ENCODE measurements around the gene BTNL9.
"Not testable (repeated sequence)": the region's sequence is repeated elsewhere in the genome, so short reads cannot be mapped to it uniquely, and the experiment has no call there.

BTNL9 gene

GRCh38 chr5:181043285-181044092 lies 3.4 kb downstream of the BTNL9 start:
- DNase-seq, result no peak

- no peak for DNase-seq
Measured at GRCh38 chr5:181044093-181044599, 4.1 kb downstream of the BTNL9 start.

DNA sequence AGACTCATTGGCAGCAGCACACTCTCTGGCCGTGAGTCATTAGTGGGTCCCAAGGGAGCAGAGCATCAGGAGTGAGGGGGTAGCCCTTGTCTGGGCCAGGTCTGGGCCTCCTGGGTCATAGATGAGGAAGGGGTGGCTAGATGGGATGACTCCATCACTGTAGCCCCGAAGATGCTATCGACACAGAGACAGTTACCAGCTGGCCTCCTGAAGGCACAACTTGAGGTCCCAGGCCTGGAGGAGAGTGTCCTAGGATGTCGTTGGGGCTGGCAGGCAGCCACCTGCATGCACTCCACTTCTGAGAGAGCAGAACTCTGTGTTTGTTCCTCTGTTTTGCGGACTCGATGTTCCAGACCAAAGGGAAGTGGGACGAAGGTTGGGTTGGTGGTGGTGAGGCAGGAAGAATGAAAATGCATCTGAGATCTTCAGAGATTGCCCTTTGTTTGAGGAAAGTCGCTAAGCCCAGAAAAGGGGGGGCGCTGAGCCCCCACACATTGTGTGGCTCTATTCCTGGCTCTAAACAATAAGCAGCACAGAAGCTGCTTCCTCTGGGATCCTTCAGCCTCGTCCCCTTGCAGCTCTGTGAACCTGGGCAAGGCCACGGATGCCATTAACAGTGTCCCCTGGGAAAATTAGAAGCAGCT lies 4.7 kb downstream of the BTNL9 start:
- DNase-seq, result no peak

DNA sequence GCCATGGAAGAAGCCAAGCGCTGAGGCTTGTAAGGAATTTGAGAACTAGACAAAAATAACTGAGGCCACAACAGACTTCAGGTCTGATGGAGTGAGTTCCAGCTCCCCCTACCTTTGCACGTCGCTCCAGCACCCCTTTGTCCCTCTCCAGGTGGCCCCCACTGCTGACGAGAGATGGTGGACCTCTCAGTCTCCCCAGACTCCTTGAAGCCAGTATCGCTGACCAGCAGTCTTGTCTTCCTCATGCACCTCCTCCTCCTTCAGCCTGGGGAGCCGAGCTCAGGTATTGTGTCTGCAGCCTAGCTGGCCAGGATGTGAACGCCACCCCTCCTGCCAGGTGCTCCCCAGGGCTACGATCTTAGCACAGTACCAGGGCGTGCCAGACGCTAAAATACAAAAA lies 5.2 kb downstream of the BTNL9 start:
- no peak for DNase-seq

DNA sequence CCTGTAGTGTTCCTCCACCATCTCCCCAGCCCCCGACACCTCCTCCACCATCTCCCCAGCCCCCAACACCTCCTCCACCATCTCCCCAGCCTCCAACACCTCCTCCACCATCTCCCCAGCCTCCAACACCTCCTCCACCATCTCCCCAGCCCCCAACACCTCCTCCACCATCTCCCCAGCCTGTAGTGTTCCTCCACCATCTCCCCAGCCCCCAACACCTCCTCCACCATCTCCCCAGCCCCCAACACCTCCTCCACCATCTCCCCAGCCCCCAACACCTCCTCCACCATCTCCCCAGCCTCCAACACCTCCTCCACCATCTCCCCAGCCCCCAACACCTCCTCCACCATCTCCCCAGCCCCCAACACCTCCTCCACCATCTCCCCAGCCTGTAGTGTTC lies 5.8 kb downstream of the BTNL9 start:
- not testable (repeated sequence) for DNase-seq

DNA sequence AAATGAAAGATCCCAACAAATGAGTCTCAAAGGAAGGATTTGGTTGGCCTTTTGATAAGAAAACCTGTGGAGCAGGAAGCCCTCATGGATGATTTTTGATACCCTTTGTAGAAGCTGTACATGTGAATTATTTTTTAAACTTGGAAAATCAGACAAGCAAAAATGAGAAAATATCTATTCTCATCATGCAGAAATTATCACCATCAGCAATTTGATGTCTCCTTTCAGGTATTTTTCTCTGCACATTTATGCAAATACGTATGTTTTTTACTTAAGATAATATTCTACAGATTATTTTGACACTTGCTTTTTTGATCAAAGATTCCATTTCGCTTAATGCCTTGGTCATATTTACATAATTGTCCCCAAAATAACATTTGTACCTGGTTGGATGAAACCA lies 7.2 kb downstream of the BTNL9 start:
- DNase-seq, result no peak

- no peak for DNase-seq
Measured at GRCh38 chr5:181047921-181048320, 7.9 kb downstream of the BTNL9 start.

- no peak for DNase-seq
Measured at GRCh38 chr5:181050016-181050415, 9.9 kb downstream of the BTNL9 start.

- no peak for DNase-seq
Measured at GRCh38 chr5:181051841-181052671, 12.0 kb downstream of the BTNL9 start.

- peak; percentile 5 for DNase-seq
Measured at GRCh38 chr5:181052672-181053487, 12.8 kb downstream of the BTNL9 start.

DNA sequence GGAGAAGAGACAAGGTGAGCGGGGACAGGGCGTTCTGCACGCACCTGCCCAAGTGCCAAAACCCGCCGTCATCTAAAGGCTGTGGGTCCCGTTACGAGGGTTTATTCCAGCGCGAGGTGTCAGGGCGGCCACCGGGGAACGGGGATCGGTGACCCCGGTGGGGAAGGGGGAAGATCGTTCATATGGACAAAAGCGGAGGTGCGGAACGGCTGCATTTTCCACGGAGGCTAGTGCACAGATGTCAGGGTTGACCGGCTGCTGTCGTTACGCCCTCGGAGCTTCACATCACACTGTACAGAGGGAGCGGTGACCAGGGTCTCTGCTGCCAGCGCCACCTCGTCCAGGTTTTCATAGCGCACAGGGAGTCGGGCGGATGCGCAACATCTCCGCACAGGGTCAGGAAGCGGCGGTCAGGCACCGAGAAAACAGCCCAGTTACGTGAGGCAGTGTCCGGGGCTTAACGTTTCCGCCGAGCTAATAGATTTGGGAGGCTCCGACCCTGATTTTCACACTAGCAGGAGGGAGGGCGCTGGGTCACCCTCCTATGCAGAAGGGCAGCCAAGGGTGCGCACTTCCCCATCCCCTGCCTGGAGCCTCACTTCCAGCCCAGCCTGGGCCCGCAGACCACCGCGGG lies 13.5 kb downstream of the BTNL9 start:
- no peak for DNase-seq

DNA sequence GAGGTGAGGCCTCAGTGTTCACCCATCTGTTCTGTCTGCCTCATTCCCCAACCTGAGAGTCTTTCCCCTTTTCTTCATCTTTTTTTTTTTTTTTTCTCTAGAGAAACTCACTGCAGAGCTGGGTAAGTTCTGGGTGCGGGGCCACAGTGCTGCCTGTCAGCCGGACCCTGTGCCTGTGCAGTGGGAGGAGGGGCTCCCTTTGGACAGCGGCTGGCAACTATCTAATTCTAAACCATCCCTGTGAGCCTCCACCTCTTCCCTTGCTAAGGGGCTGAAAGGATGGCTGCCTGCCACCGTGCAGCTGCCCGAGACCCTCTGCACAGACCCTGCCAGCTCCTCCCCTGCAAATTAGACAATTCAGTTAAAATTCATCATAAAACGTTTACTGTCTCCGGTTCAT lies 14.1 kb downstream of the BTNL9 start:
- DNase-seq, result no peak

DNA sequence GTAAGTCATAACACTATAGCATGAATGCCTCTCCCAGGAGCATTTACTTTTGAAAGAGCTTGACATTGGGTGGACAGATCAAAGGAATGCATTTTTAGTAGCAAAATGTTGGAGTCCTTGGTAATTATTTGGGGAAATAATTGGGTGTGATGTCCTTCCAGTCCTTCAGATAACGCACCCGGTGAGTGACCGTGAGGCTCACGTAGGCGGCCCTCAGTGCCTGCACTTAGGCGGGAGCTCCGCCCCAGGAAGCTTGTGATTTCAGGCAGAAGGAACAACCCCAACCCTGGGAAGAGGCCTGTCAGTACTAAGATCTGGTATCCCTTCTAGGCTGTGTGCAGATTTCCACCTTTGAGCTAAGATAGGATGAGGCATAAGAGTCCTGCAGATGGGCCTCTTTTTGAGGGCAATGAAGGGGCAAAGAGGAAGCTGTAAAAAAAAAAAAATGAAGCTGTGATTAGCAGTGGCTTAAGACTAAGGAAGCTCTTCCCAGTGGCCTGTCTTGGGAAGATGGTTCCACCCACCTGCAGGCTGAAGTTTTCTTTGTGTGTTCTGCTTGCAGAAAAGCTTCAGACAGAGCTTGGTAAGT lies 14.9 kb downstream of the BTNL9 start:
- DNase-seq, result no peak

DNA sequence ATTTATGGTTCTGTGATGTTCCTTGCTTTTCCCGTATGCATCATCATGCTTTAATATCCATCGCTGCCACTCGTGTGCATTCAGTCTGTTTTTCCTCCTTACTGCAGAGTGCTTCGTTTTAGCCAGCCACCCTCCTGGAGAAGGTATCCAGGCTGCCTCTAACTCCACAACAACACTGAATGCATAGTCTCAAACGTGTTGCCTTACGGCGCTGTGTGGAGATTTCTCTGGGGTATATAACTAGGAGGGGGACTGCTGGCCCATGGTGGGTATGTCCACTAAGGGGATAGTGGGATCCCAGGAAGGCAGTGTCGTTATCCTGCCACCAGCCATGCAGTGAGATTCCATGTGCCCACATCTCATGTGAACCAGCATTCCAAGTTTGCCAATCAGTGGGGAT lies 16.4 kb downstream of the BTNL9 start:
- DNase-seq, result no peak

GRCh38 chr5:181058321-181058720 lies 18.3 kb downstream of the BTNL9 start:
- no peak for DNase-seq

- no peak for DNase-seq
Measured at GRCh38 chr5:181058786-181059296, 18.8 kb downstream of the BTNL9 start.

DNA sequence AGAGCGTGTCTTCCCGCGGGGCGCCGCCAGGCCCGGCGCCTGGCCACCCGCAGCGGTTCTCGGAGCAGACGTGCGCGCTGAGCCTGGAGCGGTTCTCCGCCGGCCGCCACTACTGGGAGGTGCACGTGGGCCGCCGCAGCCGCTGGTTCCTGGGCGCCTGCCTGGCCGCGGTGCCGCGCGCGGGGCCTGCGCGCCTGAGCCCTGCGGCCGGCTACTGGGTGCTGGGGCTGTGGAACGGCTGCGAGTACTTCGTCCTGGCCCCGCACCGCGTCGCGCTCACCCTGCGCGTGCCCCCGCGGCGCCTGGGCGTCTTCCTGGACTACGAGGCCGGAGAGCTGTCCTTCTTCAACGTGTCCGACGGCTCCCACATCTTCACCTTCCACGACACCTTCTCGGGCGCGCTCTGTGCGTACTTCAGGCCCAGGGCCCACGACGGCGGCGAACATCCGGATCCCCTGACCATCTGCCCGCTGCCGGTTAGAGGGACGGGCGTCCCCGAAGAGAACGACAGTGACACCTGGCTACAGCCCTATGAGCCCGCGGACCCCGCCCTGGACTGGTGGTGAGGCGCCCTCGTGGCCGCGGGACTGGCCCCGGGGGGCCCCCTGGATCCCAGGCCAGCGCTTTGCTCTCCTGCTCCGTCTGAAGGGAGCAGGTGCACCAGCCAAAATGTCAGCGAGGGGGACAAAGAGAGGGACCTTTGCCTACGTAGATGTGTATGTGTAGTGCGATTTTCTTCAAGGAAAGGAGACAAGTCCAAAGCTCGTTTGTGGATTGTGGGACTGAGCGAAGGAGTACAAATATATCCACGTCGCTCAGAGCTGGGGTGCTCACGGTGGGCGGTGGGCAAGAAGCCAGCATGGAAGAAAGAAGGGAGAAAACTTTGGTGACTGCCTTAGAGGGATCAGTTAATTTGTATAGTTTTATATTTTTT lies 19.5 kb downstream of the BTNL9 start:
- DNase-seq, result no peak

DNA sequence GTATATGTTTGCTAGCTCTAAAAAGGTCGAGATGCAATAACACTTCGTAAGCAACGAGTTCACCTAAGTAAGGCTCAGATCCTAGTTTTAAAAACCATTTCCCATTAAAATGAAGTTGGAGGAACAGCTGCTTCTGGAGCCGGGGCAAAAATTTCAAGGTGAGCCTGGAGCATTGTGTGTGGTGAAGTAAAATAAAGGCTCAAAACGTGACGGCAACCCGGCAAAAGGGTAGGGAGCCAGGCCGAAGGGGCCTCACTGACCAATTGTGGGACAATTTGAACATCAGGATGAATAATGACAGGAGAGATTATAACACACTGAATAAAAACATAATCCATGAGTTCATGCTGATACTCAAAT lies 20.1 kb downstream of the BTNL9 start:
- no peak for DNase-seq

DNA sequence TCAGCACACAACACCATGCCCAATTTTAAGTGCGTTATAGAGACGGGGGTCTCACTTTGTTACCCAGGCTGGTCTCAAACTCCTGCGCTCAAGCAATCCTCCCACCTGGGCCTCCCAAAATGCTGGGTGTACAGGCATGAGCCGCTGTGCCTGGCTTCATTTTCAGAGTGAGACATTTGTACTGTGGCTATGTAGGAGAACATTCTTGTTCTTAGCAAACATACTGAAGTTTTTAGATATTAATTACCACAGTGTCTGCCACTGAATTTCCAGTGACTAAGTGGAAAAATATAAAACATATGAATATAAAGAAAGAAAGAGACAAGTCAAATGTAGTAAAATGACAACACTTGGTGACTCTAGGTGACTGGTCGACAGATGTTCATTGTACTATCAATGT lies 20.9 kb downstream of the BTNL9 start:
- DNase-seq, result no peak

DNA sequence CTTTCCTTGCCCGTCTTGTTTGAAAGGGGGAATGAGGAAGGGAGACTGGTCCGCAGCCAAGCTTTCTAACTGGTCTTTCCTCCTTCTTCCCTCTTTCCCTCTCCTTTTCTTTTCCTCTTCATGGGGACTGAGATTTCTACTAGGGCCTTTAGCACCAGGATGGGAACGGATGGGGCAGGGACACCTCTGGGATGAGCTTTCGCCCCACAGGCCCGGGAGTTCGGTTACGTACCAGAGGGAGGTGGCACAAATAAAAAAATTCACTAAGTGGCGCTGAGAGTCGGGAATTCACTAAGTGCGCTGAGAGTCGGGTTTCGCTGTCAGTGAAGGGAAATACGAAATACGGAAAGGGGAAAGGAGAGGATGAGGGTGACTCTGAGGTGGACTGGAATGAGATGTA lies 21.6 kb downstream of the BTNL9 start:
- no peak for DNase-seq
